BE2C (cell line): Measurements from ENCODE around the gene HS6ST2.

Experiments used
- DNase-seq: peaks from one replicate; pipeline ENCODE4 v3.0.0-alpha.2; 2020
- H3K27me3 ChIP-seq: fragments of 250-450 bp; sonication (Bioruptor Pico); 2 replicates; pipeline ENCODE4 v1.5.1; 2020; ENCODE audit warnings: mild to moderate bottlenecking
- H3K36me3 ChIP-seq: fragments of 250-450 bp; sonication (Bioruptor Pico); 2 replicates; pipeline ENCODE4 v1.5.1; 2020; ENCODE audit warnings: mild to moderate bottlenecking
- H3K4me1 ChIP-seq: fragments of 250-450 bp; sonication (Bioruptor Pico); 2 replicates; pipeline ENCODE4 v1.5.1; 2020
- H3K4me3 ChIP-seq: 2 replicates; pipeline ENCODE4 v1.5.1; 2011; ENCODE audit warnings: low read depth, low read length
- H3K9me3 ChIP-seq: fragments of 250-450 bp; sonication (Bioruptor Pico); 2 replicates; pipeline ENCODE4 v1.5.1; 2020
- CTCF ChIP-seq: IDR thresholded peaks from 2 replicates; pipeline ENCODE4 v1.5.1; 2012; ENCODE audit warnings: mild to moderate bottlenecking, low read depth, low read length

The HS6ST2 gene

GRCh38 chrX:132613801-132614200 lies 344.6 kb downstream of the HS6ST2 start:
- TF ChIP-seq CTCF = no peak
- H3K4me3 ChIP-seq = no peak overlapping the region
- no peaks in the 10 kb centered on the region for H3K4me1 ChIP-seq

GRCh38 chrX:132612821-132613564 lies 345.4 kb downstream of the HS6ST2 start:
- Histone ChIP-seq H3K4me3 (no peak overlapping the region), H3K9me3 (no peaks in the 10 kb centered on the region), H3K36me3 (no peaks in the 10 kb centered on the region), H3K27me3 (no peaks in the 10 kb centered on the region), H3K4me1 (no peaks in the 10 kb centered on the region)
- peak; percentile 51 for DNase-seq
- TF ChIP-seq CTCF = peak; percentile 54

More at GRCh38 chrX:132613801-132614200, 344.6 kb downstream of the HS6ST2 start:
- no peak for DNase-seq
- H3K9me3 ChIP-seq = no peaks in the 10 kb centered on the region
- H3K27me3 ChIP-seq = no peaks in the 10 kb centered on the region
- H3K36me3 ChIP-seq = no peaks in the 10 kb centered on the region

- no peak for DNase-seq
- no peak overlapping the region for H3K4me3 ChIP-seq
- no peaks in the 10 kb centered on the region for H3K9me3 ChIP-seq
- no peaks in the 10 kb centered on the region for H3K36me3 ChIP-seq
- H3K27me3 ChIP-seq = no peaks in the 10 kb centered on the region
- no peaks in the 10 kb centered on the region for H3K4me1 ChIP-seq
- no peak for TF ChIP-seq CTCF
These were observed 347.9 kb downstream of the HS6ST2 start for GRCh38 chrX:132610536-132610935.

GRCh38 chrX:132609362-132609848 lies 349.0 kb downstream of the HS6ST2 start:
- Histone ChIP-seq H3K27me3 (no peaks in the 10 kb centered on the region), H3K4me1 (no peaks in the 10 kb centered on the region), H3K36me3 (no peaks in the 10 kb centered on the region), H3K9me3 (no peaks in the 10 kb centered on the region), H3K4me3 (no peak overlapping the region)
- no peak for TF ChIP-seq CTCF
- DNase-seq = no peak

GRCh38 chrX:132603700-132604286 lies 354.6 kb downstream of the HS6ST2 start:
- Histone ChIP-seq H3K27me3 (no peaks in the 10 kb centered on the region), H3K4me1 (no peaks in the 10 kb centered on the region), H3K4me3 (no peak overlapping the region), H3K36me3 (no peaks in the 10 kb centered on the region), H3K9me3 (no peaks in the 10 kb centered on the region)
- DNase-seq = no peak
- no peak for TF ChIP-seq CTCF

GRCh38 chrX:132602701-132603100 lies 355.7 kb downstream of the HS6ST2 start:
- Histone ChIP-seq H3K27me3 (no peaks in the 10 kb centered on the region), H3K4me1 (no peaks in the 10 kb centered on the region), H3K4me3 (no peak overlapping the region), H3K36me3 (no peaks in the 10 kb centered on the region), H3K9me3 (no peaks in the 10 kb centered on the region)
- DNase-seq = no peak
- no peak for TF ChIP-seq CTCF
